ENCODE results near the gene SMOC1.

The SMOC1 gene

DNA sequence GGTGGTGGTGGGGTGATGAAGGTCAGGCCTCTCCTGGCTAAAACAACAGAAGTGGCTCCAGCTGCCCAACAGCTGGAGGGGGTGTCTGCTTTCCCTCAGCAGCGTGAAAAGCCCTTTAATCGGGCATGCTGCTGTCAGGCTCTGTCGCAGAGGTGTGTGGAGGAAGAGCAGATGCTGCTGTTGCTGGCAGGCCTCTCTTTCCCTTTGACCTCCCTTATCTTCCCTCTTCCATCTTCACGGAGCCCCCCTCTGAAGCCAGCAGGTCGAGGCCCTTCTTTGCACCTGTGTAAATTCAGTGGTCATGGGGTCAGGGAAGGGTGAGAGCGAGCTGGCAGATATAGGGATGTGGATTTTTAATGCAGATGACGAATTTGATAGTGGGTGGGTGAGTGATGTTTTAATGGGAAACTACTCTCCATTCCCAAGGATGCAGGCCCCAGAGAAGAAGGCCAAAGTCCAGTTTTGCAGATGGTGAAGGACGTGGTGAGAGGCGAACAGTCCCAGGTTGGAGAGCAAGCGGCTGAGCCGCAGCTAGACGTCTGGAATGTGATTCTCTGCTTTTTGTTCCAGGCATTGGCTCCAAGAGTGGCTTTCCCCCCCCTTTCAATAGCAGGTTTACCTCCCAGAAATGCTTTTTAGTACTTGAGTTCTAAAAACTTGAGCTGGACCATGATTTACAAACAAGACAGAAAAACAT lies 64.0 kb downstream of the SMOC1 start:
- DNase-seq = no peak

DNA sequence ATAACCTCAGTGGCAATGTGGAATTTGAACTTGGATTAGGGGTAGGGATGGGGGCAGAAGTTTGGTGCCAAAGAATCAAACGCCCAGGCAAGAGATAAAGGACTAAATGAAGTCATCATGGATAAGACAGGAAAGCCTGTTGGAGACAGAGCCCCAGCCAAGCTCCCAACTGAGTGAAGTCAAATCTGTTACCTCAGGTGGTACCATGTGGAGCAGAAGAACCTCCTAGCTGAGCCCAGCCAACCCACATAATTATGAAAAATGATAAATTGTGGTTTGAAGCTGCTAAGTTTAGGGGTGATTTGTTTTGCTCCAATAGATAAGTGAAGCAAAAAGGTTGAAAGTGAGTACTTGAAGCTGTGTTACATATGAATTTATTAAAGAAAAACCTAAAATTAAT lies 66.1 kb downstream of the SMOC1 start:
- DNase-seq = no peak

DNA sequence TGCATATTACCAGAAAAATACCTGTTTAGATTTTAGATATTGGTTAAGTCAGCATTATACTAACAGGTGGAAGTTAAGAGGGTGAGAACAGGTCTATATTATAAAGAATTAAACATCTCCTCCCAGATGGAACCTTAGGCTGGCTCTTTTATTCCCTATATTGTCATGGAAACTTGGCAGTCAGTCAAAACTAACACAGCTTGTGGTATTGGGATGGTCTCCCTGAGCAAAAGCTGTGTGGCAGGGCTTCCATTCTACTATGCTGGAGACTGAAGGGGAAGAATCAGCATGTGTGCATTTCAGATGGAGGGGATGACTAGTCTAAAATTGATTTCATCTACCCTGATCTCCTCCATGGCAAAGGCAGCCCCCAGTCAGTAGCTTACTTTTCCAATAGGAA lies 66.7 kb downstream of the SMOC1 start:
- DNase-seq = no peak

DNA sequence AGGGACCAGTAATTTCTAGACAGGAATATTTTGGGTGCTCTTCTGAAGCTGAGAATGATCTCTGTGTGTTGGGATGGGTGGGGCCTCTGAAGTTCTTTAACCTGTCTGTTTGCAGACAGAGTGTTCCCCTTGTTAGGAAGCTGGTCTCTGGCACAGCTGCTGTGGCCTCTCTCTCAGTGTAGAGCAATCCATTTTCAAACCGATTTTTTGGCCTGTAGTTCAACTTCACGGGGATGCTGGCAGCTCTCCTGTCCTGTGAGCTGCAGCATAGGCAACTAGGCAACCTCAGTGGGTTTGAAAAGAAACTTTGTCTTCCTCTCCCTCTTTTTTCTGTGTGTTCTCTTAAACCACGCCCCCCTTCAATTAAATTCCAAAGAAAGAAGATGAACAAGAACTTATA lies 69.1 kb downstream of the SMOC1 start:
- no peak for DNase-seq

DNA sequence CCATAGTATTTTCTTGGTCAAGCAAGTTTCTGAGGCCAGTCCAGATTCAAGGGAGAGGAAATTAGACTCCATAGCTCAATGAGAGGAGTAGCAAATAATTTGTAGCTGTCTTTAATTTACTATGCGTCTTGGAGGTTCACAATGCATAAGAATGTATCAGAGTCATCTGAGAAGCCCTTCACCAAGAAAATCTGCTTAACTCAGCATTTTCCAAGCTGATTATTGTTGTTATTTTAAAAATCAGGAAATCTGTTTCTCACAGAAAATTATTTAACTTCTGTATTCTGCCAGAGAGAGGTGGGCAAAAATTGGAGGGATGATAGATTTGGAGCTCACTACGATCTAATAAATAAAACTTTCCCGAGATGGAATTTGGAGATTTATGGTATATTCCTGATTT lies 72.0 kb downstream of the SMOC1 start:
- no peak for DNase-seq

DNA sequence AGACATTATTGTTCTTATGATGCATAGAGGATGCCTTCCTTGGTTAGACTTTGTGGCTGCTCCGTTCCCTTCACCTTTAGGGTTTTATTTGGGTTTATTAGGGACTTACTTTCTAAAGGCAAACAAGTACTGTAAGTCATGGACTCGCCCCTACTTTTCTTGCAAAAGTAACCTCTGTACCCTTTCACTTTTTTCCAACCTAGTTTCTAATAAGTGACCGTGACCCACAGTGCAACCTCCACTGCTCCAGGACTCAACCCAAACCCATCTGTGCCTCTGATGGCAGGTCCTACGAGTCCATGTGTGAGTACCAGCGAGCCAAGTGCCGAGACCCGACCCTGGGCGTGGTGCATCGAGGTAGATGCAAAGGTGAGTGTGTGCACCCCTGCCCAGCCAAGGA lies 72.7 kb downstream of the SMOC1 start:
- DNase-seq = no peak

DNA sequence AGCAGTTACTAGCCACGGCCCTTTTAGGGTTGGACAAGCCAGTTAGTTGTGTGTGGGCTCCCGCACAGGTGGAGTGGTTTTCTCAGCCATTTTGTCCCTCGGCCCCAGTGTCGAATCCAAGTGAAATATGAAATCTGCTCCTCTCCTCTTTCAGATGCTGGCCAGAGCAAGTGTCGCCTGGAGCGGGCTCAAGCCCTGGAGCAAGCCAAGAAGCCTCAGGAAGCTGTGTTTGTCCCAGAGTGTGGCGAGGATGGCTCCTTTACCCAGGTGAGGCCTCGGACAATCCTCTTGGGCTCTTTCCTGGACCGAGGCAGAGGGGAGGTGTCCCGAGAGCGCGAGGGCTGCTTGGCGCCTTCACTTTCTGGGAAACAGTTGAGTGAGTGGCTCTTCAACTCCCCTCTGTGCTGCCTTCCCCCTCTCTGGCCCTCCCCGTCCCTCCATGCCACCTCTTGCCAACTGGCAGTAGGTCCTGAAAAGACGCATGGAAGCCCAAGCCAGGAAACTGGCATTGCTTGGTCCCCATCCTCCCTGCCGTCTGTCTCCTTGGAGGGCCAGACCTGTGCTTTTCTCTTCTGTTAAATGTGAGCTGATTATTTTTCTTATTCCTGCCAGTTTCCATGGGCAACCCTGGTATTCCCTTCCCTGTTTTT lies 74.2 kb downstream of the SMOC1 start:
- DNase-seq = no peak

DNA sequence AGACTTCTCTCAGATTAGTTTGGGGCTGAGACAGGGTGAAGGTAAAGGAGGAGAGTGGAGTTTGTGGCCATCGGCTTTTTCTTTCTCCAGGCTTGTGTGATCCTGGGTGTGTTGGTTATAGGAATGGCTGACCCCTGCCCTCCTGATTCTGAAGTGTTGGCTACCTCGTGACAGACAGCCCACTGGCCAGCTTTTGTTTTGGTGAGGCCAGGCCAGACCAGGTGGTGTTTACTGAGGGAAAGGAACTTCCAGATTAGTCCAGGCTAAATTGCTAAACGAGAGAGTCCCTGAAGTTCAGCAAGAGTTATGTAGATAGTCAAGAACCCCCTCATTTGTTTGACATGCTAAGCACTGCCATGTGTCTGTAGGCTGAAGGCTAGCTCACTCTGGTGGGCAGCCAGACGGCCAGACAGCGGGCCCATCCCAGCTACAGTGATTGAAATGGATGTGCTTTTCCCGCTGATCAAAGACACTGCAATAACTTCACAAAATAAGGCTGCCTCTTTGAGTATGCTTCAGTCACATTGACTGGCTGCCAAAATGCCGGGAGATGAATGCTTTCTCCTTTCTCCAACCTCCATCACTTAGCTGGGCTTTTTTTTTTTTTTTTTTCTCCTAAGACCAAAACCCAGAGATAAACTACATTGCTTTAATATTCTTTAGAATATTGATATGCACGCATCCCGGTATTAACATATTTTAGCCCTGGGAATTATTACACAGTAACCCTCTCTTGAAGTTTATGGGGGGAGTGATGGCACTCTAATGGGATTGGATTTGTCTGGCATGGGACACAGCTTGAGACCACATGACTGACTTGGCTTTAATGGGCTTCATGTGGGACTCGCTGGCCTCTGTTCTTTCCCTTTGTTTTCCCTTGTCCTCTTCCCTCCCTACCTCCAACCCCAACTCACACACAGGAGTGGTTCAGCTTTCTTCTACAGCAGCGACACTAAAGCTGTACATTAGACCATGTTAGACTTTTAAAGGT lies 76.9 kb downstream of the SMOC1 start:
- no peak for DNase-seq

DNA sequence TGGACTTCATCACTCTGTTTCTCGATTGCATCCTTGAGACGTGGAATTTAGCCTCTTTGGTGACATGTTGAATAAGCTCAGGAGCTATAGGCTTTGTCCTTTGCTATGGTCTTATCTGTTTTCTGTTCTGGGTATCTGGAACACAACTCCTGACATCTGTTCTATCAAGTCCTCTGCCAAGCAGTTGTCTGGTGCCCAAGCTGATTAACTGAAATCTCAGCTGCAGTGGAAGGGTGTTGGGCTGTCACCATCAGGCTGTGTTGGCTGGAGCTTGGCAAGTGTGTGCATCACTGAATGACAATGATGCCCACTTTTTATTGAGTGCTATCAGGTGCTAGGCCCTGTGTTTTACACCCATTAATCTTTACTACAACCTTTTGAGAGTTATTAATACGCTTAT lies 77.8 kb downstream of the SMOC1 start:
- no peak for DNase-seq

DNA sequence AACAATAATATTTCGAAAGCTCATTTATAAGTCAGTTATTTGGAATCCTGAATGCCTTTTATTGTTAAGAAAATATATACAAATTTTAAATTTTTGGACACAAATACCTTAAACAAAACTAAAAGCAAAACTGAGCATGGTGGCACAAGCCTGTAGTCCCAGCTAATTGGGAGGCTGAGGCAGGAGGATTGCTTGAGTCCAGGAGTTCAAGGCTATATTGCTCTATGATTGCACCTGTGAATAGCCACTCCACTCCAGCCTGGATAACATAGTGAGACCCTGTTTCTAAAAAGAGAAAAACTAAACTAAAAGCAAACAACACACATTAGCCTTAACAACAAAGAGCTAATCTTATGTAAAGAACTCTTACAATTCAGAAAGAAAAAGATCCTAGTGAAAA lies 78.8 kb downstream of the SMOC1 start:
- no peak for DNase-seq

DNA sequence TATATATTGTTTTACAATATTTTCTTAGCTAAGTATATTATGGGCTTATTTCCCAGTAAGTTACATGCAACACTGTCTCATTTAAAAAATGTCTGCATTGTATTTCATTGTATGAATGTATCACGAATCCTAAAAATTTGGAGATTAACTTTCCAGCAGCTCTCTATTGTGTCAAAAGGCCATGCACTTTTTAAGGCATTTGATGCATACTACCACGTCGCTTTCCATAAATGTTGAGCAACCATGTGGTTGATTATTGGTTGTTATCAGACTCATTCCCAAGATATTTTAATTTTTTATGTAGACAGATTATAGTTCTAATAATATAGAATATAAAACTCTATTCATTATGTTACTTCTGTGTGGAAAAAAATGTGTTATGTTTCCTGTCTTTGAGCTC lies 79.9 kb downstream of the SMOC1 start:
- no peak for DNase-seq

DNA sequence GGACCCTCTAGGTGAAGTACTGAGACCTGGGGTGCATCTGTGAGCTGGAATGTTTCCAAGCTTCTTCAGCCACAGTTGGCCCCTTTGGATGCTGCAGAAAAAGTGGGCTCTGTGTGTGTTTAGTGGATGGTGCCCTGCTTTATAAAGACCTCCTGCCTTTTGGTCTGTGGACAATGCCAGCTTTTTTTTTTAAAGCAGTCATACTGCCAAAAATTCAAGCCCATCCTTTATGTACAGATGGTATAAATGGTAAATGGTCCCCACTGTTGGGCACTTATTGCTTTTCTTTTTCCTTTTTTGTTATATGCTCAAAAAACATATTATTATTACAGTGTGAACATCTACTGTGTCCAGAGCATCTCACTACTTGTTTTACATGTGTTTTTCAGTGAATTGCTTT lies 81.1 kb downstream of the SMOC1 start:
- DNase-seq = no peak

DNA sequence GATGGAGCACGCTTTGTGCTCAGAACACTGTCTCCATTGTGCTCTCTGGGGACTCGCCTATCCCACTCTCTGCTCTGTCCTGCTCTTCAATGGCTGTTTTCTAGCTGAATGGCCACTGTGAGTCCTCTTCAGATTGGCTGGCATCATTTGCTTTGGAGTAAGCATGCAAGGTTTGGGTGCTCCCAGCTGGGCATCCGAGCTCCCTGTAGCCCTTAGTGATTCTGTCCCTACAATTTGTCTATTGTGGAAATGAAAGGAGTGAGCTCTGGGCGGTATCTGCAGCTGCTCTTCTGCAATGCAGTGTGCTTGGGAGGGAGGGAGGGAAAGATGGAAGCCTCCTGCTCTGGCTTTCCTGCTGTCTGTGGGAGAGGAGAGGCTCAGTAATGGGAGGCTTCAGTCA lies 84.8 kb downstream of the SMOC1 start:
- DNase-seq = no peak

DNA sequence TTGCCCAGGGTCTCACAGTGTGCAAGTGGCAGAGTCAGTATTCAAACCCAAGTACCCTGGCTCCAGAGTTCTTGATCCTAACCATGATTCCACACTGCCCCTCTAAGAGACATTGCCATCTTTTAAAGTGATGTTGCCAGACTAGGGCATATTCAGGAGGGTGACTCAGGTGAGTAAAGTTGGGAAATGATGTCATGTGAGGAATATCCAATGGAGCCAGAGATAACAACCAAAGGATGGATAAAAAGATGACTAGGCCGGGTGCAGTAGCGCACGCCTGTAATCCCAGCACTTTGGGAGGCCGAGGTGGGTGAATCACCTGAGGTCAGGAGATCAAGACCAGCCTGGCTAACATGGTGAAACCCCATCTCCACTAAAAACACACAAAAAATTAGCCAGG lies 85.6 kb downstream of the SMOC1 start:
- no peak for DNase-seq

DNA sequence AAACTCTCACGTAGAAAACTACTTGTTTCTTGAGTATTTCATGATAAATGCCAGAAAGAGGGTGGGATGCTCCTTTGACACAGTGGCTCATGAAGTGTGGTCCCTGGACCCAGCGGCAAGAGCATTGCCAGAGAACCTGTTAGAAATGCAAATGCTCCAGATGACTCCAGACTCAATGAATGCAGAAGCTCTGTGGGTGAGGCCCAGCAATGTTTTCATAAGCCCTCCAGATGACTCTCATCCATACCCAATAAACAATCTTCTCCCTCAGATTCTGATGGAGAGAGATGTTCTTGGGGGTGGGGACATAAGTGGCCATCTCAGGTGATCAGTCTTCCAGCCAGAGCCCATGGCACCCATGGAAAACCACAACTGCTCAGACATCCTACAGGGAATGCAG lies 88.9 kb downstream of the SMOC1 start:
- DNase-seq = no peak

DNA sequence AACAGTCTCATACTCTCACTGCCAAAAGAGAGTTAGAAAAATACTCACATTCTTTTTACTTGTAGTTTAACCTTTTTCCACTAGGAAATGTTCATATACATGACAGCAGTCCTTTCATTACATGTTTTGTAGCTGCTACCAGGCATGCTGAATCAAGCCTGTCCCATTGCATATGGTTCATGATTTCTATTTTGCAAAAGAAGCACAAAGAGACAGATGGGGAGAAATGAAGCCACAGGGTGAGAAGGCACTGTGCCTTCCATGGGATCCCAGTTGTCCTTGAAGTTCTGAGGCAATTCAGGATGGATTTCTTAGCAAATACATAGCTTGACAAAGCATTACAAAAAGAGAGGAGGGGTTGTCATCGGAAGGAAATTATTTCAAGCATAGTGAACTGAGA lies 89.5 kb downstream of the SMOC1 start:
- DNase-seq = no peak

DNA sequence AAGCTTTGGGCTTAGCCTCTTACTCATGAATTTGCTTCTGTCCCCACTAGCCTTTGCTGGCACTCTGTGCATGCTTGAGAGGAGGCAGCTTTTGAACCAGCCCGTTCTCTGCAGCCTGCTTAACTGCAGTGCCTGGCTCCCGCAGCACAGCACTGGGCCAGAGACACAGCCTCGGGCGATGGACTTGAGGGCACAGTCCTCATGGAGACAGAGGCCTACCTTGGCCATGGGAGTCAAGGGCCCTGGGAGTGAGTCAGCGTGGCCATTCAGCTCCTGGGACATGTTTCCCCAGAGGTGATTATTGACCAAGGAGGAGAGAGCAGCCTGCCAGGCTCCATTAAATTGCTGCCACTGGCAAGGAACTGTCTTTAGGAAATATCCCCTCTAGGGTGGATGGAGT lies 93.5 kb downstream of the SMOC1 start:
- DNase-seq = no peak

DNA sequence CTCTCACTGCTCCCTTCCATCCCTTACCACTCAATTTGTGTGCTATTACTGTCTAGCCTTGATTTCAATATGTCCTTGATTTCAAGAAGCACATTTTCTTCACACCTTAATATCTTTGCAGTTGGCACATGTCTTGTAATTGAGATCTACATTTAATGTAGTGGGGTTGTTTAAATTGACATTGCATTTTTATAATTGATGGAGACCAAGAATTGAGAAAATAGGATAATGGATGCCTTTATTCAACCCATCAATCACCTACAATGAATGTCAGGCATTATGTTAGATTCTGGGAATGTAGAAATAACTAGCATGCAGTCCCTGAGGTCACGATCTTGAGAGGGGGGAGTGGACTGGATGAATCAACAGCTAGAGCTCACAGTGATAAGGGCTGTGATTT lies 94.6 kb downstream of the SMOC1 start:
- no peak for DNase-seq

DNA sequence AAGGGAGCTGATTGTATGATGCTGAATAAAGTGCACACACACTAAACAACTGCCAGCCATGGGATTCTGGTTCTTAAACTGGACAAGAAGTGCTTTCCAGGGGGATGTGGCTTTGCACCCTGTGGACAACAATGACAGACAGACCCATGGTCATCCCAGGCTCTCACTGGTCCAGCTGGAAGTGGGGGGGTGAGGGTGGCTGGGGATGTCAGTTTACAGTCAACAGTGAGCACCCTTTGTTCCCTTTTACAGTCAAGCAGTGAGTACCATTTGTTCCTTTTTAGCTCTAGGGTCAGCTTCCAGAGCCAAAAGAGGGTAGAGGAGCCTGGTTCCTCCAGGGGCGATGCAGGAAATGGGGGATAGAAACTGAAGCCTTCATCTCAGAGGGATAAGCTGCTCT lies 100.7 kb downstream of the SMOC1 start:
- DNase-seq = no peak

DNA sequence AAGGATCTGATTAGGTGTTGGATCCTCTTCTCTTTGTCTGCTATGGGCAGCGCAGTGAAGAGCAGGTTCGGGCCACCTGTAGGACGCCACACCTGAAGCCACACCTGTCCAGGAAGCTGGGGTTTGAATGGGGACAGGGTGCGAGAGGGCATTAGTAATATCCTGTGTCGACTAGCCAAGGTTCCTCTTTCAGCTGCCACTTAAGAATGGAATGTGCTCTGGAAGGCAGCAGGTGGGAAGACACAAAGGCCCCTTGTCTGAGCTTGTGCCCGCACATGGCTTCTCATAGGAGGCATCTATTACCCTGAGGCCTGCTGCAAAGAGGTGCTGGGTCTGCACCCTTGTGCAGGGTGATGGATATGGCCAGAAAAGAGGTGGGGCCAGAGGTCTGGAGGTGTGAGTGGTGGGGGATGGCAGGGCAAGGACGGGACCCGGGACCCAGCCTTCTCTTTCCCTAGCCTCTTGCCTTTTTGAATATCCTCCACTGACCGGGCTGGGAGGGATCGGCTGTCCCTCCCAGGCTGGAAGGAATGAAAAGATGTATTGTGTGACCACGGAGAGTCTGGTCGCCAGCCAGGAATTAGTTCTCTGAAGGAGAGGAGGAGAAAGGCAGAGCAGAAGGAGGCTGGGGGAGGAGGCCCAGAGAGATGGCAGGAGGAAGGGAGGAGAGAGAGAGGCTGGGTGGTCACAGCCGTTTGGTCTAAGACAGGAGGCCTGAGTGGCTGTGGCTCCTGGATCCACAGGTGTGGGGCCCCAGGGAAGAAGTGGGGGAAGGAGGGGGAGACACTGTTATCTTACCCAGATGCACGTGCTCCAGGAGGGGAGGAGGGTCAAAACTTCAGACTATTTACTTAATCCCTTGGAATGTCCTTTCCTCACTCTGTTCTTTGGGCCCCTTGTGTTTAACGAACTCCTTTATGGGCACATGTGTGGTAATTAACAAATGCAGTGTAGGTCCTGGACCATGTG lies 101.5 kb downstream of the SMOC1 start:
- no peak for DNase-seq

DNA sequence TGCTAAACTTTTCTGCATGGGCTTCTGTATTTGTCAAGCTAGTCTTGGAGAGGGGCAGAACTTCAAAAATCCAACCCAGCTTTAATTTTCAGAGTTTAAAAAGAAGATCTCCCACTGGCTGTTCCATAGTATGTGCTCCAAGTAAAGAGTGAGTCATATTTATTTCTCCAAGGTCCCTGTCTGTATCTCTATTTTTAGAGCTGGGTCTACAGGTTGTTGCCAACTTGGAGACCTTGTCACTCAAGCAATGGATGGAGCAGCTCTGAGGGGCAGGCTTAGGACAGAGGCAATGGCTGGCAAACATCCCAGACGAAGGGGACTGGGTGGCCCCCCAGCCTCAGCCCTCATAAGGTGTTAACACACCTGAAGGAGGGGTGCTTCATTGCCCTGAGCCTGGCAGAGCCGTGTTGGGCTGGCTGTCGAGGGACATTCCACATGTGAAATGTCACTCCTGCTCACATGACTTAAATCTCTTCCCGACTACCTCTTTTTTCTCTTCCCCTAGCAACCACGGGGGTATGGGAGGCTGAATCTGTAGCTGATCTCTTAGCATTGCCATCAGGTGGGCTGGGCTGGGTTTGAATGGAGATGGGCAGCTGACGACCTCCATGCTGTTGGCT lies 103.1 kb downstream of the SMOC1 start:
- no peak for DNase-seq

DNA sequence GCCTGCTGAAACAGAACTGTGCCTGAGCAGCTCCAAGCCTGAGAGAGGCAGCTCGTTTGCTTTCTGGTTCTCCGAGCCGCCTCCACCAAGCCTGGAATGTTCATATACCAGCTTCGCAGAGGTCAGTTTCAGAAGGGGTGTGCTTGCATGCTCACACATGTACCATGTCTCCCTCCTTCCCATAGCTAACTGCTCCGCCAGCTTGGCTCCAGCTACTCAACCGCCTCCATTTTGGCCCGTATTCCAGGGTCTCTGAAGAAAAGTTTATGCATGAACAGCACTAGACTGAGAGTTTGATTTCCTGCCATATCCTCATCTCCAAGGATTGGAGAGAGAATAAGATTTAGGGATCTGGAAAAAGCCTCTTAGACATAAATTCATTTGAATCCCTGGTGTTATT lies 103.7 kb downstream of the SMOC1 start:
- no peak for DNase-seq

Data from T-helper 1 cell (primary cell).